Vagina (tissue), 2 donors: ENCODE data around the gene KCNA2. TPM values are rescaled to one million over a fixed set of nuclear protein-coding genes. Genes with fewer than 3 reads are reported as not detected.

ENCODE experiments used
- DNase-seq, 2 donors: peaks; one replicate each; pipeline ENCODE4 v3.0.0-alpha.2; 2017; ENCODE audit errors: extremely low spot score in 2 of 2
- H3K27ac ChIP-seq: fragments of 200-600 bp; sonication (generic); one replicate; pipeline ENCODE4 v1.5.1; 2019
- H3K27me3 ChIP-seq: fragments of 200-600 bp; sonication (generic); one replicate; pipeline ENCODE4 v1.5.1; 2019
- H3K36me3 ChIP-seq, 2 donors: fragments of 200-600 bp; sonication (generic); one replicate each; pipeline ENCODE4 v1.5.1; 2017 to 2019
- H3K4me1 ChIP-seq: fragments of 200-600 bp; sonication (generic); one replicate; pipeline ENCODE4 v1.5.1; 2019
- H3K4me3 ChIP-seq, 2 donors: fragments of 200-600 bp; sonication (generic); 1 replicate in 1 of 2; 2 replicates in 1 of 2; pipeline ENCODE4 v1.5.1; 2016 to 2019
- H3K9me3 ChIP-seq: fragments of 200-600 bp; sonication (generic); one replicate; pipeline ENCODE4 v1.5.1; 2019
- POLR2A ChIP-seq, 2 donors: fragments of 450-650 bp; IDR thresholded peaks; one replicate each; pipeline ENCODE4 v1.6.1; 2017; ENCODE audit warnings: antibody characterized with exemption in 2 of 2, mild to moderate bottlenecking in 2 of 2, moderate library complexity in 2 of 2
- POLR2AphosphoS5 ChIP-seq, 2 donors: sonication (generic); formaldehyde crosslinking; IDR thresholded peaks; one replicate each; pipeline ENCODE4 v1.9.0; 2017; ENCODE audit warnings: antibody characterized with exemption in 2 of 2, mild to moderate bottlenecking in 2 of 2, low read depth in 1 of 2; ENCODE audit not compliant: insufficient read depth in 1 of 2
- intact Hi-C: fragments of 100-400 bp; cut with DNase I; formaldehyde crosslinking; loops from one replicate; pipeline ENCODE4 v1.15.1; 2023
- total RNA-seq: library from RNA; depleted of rRNA; stranded (reverse); fragments of >200 nt; gene quantifications from one replicate; pipeline ENCODE4 v1.2.3, GENCODE V29; 2016
- TF ChIP-seq, protein P1 (sequence below), 3 experiments: fragments of 450-650 bp in 2 of 3; fragments of 200-600 bp in 1 of 3; sonication (generic) in 1 of 3; IDR thresholded peaks; one replicate each; pipeline ENCODE4 v1.5.1; 2017 to 2019; ENCODE audit warnings: antibody characterized with exemption in 3 of 3, mild to moderate bottlenecking in 2 of 3, moderate library complexity in 2 of 3

KCNA2 gene
- total RNA-seq, 1 donor from 2014 or later: 0.74 TPM

DNA sequence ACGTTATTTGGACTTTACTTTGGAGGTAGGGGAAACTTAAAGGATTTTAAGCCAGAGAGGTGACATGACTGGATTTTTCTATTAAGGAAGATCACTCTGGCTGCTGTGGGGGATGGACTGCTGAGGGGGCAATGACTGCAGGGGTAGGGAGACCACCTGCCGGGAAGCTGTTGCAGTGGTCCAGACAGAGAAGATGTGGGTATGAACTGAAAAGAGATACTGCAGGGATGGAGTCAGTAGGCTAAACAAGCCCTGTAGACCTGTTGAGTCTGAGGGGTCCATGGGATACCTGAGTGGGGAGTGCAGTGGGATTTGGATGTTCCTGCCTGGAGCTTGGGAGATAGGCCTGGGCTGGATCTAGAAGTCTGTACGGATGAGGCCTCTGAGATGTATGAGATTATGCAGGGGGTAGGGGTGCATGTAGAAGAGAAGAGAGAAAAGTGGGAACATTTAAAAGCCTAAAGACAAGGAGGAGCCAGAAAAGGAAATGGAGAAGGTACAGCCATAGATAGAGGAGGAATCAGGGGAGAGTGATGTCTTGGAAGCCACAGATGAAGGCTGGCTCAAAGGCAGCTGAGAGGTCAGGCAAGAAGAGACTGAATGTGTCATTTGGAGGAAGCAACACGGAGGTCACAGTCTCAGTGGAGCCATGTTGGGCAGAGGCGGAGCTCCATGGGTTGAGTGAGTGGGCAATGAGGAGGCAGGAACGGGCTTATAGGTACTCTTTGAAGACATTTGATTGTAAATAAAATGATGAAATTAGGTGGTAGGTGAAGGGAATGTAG is 25.9 kb upstream of the KCNA2 start:
- no peaks in the 10 kb centered on the region for H3K27me3 ChIP-seq
- DNase-seq: peak in 1 of 2 donors; percentile 47
- TF ChIP-seq, protein P1, sequence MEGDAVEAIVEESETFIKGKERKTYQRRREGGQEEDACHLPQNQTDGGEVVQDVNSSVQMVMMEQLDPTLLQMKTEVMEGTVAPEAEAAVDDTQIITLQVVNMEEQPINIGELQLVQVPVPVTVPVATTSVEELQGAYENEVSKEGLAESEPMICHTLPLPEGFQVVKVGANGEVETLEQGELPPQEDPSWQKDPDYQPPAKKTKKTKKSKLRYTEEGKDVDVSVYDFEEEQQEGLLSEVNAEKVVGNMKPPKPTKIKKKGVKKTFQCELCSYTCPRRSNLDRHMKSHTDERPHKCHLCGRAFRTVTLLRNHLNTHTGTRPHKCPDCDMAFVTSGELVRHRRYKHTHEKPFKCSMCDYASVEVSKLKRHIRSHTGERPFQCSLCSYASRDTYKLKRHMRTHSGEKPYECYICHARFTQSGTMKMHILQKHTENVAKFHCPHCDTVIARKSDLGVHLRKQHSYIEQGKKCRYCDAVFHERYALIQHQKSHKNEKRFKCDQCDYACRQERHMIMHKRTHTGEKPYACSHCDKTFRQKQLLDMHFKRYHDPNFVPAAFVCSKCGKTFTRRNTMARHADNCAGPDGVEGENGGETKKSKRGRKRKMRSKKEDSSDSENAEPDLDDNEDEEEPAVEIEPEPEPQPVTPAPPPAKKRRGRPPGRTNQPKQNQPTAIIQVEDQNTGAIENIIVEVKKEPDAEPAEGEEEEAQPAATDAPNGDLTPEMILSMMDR (IDR thresholded peaks at IDR 0.05): no peak
- TF ChIP-seq POLR2A (IDR thresholded peaks at IDR 0.05) (no peak), POLR2AphosphoS5 (IDR thresholded peaks at IDR 0.05; ENCODE audit: insufficient read depth in 1 of 2, low read depth in 1 of 2) (no peak)
- intact Hi-C loops: loop anchor here (5.0 kb wide), 2 partner anchors 135 to 150 kb away; no protein-coding TSS in a partner anchor
- H3K27ac ChIP-seq: no peak overlapping the region
- peaks cover 20% of the 10 kb centered on the region for H3K4me1 ChIP-seq
- H3K36me3 ChIP-seq: no peaks in the 10 kb centered on the region
- no peaks in the 10 kb centered on the region for H3K9me3 ChIP-seq
- H3K4me3 ChIP-seq: no peak overlapping the region

DNA sequence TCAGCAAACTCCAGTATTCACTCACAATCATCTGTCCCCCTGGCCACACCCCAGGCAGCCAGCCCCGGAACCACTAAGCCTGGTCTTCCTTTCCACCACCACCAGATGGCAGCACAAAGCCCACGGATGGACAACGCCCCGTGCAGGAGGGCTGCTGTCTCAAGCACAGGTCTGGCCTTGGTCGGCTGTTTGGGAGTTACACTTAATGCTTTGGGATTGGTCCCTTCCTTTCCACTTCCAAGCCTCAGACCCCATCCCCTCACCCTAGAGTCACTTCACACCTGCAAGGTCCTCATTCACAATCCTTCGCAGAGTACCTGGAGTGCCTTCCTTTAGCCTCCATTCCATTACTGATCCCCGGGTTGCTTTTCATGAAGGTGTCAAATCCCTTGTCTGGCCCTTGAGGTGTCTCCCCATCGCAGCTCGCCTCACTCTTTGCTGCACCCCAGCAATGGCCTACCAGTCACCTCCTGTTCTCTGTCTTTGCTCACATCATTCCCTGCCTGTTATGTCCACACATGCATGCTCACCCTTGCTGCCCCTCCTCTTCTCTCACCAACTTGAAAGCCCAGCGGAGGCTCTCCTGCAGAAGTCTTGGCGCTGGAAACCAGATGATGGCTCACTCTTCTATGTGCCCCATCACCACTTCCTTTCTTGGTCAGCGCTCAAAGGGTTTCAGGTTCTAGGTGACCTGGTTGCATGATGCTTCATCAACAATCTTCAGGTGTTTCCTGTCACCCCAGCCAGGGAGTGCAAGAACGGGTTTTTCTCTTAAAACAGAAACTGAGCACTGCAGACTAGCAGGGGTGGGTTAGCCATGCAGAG is 24.9 kb upstream of the KCNA2 start:
- peak; percentile 85 to 94 for DNase-seq
- TF ChIP-seq, protein P1 (IDR thresholded peaks at IDR 0.05): peak; percentile 77 to 93 (median 88)
- TF ChIP-seq POLR2A (IDR thresholded peaks at IDR 0.05) (no peak), POLR2AphosphoS5 (IDR thresholded peaks at IDR 0.05; ENCODE audit: insufficient read depth in 1 of 2, low read depth in 1 of 2) (no peak)
- no peaks in the 10 kb centered on the region for H3K9me3 ChIP-seq
- intact Hi-C loops: loop anchor here (5.0 kb wide), 2 partner anchors 136 to 151 kb away; no protein-coding TSS in a partner anchor
- no peaks in the 10 kb centered on the region for H3K36me3 ChIP-seq
- H3K4me3 ChIP-seq: no peak overlapping the region
- peaks cover 20% of the 10 kb centered on the region for H3K4me1 ChIP-seq
- H3K27ac ChIP-seq: no peak overlapping the region
- no peaks in the 10 kb centered on the region for H3K27me3 ChIP-seq

DNA sequence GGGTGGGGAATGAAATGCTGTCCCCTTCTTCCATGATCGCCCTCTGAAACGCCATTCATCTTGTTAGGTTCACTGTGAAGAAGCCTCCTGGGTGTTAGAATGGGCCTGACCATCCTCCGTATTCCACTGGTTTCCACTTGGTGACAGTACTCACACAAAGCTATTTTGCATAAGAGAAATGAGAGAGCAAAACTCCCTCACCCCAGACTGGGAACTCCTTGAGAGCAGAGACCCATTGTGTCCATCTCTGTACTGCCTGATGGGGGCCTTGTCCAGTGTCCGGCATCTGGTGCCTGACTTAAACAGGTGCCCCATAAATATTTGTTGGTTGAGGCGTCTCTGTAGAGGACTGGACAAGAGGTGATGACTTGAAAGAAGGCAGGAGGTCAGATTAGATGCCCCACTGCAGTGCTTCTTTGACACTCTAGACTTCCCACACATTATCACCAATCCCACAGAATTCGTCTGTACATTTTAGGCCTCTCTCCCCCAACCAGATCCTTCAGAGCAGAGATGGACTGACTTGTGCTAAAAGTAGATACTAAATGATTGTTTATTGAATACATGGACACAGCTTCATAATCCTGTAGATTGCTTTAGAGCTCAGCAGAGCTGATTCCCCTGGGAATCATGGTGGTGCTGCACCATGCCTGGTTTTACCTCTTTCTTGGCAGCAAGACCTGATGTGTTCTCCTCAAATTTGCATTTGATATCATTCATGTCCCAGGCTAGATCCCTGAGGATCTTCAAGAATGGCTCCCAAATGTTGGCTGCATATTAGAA is 22.4 kb upstream of the KCNA2 start:
- H3K4me3 ChIP-seq: no peak overlapping the region
- peak in 1 of 2 donors; percentile 65 for DNase-seq
- intact Hi-C loops: no loop called here
- TF ChIP-seq, protein P1 (IDR thresholded peaks at IDR 0.05): no peak
- TF ChIP-seq POLR2A (IDR thresholded peaks at IDR 0.05) (no peak), POLR2AphosphoS5 (IDR thresholded peaks at IDR 0.05; ENCODE audit: insufficient read depth in 1 of 2, low read depth in 1 of 2) (no peak)
- no peaks in the 10 kb centered on the region for H3K9me3 ChIP-seq
- no peaks in the 10 kb centered on the region for H3K36me3 ChIP-seq
- no peaks in the 10 kb centered on the region for H3K4me1 ChIP-seq
- H3K27me3 ChIP-seq: no peaks in the 10 kb centered on the region
- H3K27ac ChIP-seq: no peak overlapping the region

DNA sequence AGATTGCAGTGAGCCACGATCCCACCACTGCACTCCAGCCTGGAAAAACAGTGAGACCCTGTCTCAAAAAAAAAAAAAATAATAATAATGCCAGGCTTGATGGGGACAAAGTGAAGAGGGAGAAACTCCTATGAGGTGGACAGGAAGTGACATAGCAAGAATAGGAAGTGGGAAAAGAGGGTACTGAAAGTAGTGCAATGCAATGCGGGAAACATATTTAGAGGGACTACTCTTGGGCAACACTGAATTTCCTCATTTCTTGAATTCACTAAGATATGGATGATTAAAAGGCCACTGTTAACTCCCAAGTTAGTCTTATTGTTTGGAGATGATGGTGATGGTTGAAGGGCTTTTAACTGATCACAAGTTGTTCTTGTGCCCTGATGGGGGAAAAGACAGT is 21.6 kb upstream of the KCNA2 start:
- H3K9me3 ChIP-seq: no peaks in the 10 kb centered on the region
- no peak for DNase-seq
- no peaks in the 10 kb centered on the region for H3K36me3 ChIP-seq
- intact Hi-C loops: no loop called here
- no peaks in the 10 kb centered on the region for H3K27me3 ChIP-seq
- H3K4me3 ChIP-seq: no peak overlapping the region
- H3K4me1 ChIP-seq: no peaks in the 10 kb centered on the region
- no peak for TF ChIP-seq POLR2A (IDR thresholded peaks at IDR 0.05)
- TF ChIP-seq, protein P1 (IDR thresholded peaks at IDR 0.05): no peak
- TF ChIP-seq POLR2AphosphoS5 (IDR thresholded peaks at IDR 0.05; ENCODE audit: insufficient read depth in 1 of 2, low read depth in 1 of 2): no peak
- H3K27ac ChIP-seq: no peak overlapping the region
